ENCODE results near the gene IL1RAPL1.

DNA sequence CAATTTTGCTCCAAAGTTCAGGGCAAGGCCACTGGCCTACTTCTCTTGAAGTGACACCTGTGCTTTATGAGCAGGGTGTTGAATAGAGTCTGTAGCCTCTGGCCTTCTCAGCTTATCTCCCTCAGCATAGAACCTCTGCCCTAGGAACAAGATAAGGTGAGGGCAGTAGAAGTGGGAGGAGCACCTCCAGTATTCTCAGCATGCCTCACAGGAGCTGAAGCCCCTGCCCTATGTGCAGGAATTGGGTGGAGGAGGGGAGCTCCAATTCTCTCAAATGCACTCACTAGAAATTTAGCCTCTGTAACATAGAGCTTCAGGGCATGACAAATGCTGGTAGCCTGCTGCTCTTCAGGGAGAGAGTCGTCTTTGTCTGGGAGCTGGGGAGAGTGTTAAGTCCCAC lies 479.3 kb downstream of the IL1RAPL1 start:
- TF ChIP-seq, protein P1, sequence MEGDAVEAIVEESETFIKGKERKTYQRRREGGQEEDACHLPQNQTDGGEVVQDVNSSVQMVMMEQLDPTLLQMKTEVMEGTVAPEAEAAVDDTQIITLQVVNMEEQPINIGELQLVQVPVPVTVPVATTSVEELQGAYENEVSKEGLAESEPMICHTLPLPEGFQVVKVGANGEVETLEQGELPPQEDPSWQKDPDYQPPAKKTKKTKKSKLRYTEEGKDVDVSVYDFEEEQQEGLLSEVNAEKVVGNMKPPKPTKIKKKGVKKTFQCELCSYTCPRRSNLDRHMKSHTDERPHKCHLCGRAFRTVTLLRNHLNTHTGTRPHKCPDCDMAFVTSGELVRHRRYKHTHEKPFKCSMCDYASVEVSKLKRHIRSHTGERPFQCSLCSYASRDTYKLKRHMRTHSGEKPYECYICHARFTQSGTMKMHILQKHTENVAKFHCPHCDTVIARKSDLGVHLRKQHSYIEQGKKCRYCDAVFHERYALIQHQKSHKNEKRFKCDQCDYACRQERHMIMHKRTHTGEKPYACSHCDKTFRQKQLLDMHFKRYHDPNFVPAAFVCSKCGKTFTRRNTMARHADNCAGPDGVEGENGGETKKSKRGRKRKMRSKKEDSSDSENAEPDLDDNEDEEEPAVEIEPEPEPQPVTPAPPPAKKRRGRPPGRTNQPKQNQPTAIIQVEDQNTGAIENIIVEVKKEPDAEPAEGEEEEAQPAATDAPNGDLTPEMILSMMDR (IDR thresholded peaks at IDR 0.05), result no peak
- TF ChIP-seq POLR2A (IDR thresholded peaks at IDR 0.05), result no peak
